BJ (cell line): ENCODE data around the gene WDR35. TPM values are rescaled to one million over a fixed set of nuclear protein-coding genes. Genes with fewer than 3 reads are reported as not detected.

Experiments used
- CTCF ChIA-PET: fragments of 350-600 bp; formaldehyde crosslinking; extraction: SDS; loops from one replicate; lab custom pipeline; 2021; ENCODE audit warnings: antibody characterized with exemption, inconsistent platforms; lab: Yijun Ruan, JAX
- POLR2A ChIA-PET: fragments of 300-600 bp; sonication (Branson Sonifier 250); formaldehyde crosslinking; extraction: SDS; loops from one replicate; lab custom pipeline; 2021; ENCODE audit warnings: antibody characterized with exemption; lab: Charles Lee
- DNase-seq: peaks from one replicate; pipeline ENCODE4 v3.0.0-alpha.2; 2011; ENCODE audit warnings: low read depth
- H3K27me3 ChIP-seq: 2 replicates; pipeline ENCODE4 v1.6.0; 2011; ENCODE audit warnings: low read length; ENCODE audit not compliant: control insufficient read depth, insufficient read depth
- H3K36me3 ChIP-seq: 2 replicates; pipeline ENCODE4 v1.5.1; 2011; ENCODE audit warnings: low read length; ENCODE audit not compliant: control insufficient read depth, insufficient read depth
- H3K4me3 ChIP-seq: 2 replicates; pipeline ENCODE4 v1.5.1; 2011; ENCODE audit warnings: low read depth, mild to moderate bottlenecking, control low read depth, low read length
- polyA plus RNA-seq: library from polyadenylated mRNA; depleted of rRNA; stranded (reverse); fragments of >200 nt; gene quantifications from 2 replicates; pipeline ENCODE4 v1.2.3, GENCODE V29; 2011
- TF ChIP-seq, protein P1 (sequence below): IDR thresholded peaks from 2 replicates; pipeline ENCODE4 v1.5.1; 2011; ENCODE audit warnings: low read depth, mild to moderate bottlenecking, control low read depth, inconsistent platforms, low read length, moderate library complexity; ENCODE audit not compliant: insufficient read depth

Gene WDR35
- polyA plus RNA-seq, 1 experiment: 2.5 TPM

DNA sequence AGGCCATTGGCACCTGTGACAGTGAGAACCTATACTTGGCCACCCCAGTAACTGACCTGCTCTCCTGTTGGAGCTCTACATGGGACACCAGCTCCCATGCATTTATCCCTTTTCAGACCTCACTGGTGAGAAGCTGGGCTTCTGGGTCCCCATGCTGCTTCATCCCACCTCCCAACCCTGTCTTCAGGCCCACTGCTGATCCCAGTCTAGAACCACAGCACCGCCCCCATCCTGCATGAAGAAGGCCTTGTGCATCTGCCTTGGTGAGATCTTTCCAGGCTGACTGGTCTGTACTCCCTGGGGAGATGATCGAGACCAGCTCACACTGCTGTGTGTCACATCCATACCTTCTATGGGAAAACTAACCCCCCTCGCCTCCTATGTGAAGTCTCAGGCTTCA, 110.8 kb downstream of the WDR35 start:
- H3K27me3 ChIP-seq: no peaks in the 10 kb centered on the region
- H3K4me3 ChIP-seq: no peak overlapping the region
- no peak for DNase-seq
- TF ChIP-seq, protein P1, sequence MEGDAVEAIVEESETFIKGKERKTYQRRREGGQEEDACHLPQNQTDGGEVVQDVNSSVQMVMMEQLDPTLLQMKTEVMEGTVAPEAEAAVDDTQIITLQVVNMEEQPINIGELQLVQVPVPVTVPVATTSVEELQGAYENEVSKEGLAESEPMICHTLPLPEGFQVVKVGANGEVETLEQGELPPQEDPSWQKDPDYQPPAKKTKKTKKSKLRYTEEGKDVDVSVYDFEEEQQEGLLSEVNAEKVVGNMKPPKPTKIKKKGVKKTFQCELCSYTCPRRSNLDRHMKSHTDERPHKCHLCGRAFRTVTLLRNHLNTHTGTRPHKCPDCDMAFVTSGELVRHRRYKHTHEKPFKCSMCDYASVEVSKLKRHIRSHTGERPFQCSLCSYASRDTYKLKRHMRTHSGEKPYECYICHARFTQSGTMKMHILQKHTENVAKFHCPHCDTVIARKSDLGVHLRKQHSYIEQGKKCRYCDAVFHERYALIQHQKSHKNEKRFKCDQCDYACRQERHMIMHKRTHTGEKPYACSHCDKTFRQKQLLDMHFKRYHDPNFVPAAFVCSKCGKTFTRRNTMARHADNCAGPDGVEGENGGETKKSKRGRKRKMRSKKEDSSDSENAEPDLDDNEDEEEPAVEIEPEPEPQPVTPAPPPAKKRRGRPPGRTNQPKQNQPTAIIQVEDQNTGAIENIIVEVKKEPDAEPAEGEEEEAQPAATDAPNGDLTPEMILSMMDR: no peak
- ChIA-PET POLR2A (no interaction called here), CTCF (interaction anchor here (1.1 kb wide), 2 partner anchors 10 to 18 kb away, joined by 3 read pairs; no protein-coding TSS in a partner anchor)
- H3K36me3 ChIP-seq: no peaks in the 10 kb centered on the region

DNA sequence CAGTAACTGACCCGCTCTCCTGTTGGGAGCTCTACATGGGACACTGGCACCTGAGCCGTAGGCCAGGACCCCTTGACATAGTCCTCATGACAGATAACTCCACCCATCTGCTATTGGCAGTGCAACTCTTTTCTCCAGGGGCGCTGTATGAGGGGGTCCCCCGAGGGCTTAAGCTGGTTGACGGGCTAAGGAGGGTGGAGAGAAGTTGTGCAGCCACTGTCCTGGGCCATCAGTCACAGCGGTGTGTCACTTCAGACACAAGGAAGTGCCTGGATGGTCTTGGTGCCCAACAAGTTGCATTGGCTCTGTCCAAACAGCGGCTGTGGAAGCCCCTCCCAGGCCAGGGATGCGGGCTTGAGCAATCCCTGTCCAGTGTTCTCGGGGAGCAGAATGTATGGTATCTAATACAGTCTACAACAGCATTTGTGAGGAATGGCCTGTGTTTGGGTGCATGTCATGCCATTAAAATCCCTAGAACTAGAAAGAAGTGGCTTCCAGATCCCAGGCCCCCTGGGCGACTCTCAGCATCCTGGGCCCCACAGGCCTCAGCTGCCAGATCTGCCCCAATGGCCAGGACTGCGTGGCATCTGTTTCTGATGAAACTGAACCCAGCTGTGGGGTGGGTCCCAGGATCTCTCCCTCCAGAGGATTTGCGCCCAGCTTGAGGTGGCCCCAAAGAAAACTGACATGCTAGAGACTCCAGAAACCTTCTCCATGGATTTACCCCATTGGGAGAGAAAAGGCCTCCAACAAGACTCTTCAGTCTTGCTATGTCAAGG, 111.4 kb downstream of the WDR35 start:
- no peak overlapping the region for H3K4me3 ChIP-seq
- TF ChIP-seq, protein P1: no peak
- ChIA-PET POLR2A (no interaction called here), CTCF (interaction anchor here (0.6 to 1.1 kb wide), 2 partner anchors 10 to 651 kb away, joined by 3 read pairs; no protein-coding TSS in a partner anchor)
- H3K27me3 ChIP-seq: no peaks in the 10 kb centered on the region
- no peaks in the 10 kb centered on the region for H3K36me3 ChIP-seq
- no peak for DNase-seq

DNA sequence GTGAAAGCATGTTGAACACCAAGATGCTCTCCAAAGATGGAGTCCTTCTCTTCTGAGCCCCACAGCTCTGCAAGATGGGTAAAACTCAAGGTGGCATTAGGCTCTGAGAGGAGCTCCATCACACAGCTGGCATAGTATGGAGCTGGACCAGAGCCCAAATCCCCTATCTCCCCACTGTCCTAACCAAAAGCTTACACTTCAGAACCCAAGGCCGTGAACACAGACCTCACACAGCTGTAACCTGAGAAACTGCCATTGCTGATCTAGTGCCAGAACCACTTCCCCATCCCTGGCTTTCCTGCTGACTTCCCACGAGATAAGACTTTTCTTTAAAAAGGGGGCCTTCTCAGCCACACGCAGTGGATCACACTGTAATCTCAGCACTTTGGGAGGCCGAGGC, 113.2 kb downstream of the WDR35 start:
- no peaks in the 10 kb centered on the region for H3K36me3 ChIP-seq
- no peak for DNase-seq
- no peak overlapping the region for H3K4me3 ChIP-seq
- POLR2A ChIA-PET: no interaction called here
- TF ChIP-seq, protein P1: no peak
- no peaks in the 10 kb centered on the region for H3K27me3 ChIP-seq
- CTCF ChIA-PET: interaction anchor here (1.4 kb wide), 2 partner anchors 11 to 13 kb away, joined by 3 to 6 read pairs; no protein-coding TSS in a partner anchor

DNA sequence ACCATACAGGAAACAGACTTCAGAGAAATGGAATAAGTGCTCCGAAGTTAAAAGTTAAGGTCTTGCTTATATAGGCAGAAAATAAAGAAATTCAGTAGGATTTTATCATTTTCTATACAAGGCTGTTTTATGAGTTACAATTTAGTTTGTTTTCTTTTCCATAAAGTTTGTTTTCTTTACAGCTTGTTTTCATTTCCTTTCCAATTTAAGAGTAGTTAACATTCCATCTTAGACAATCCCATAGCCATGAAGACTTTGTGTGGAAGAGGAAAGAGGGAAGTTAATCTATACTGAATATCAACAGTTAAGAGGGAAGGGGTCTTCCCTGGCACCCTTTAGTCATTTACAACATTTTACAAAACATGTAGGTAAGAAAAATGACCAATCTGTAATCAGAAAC, 114.6 kb downstream of the WDR35 start:
- TF ChIP-seq, protein P1: no peak
- DNase-seq: no peak
- ChIA-PET POLR2A (no interaction called here), CTCF (interaction anchor here (2.1 kb wide), 1 partner anchor 11 kb away, joined by 9 read pairs; no protein-coding TSS in a partner anchor)
- Histone ChIP-seq H3K36me3 (no peaks in the 10 kb centered on the region), H3K4me3 (no peak overlapping the region), H3K27me3 (no peaks in the 10 kb centered on the region)

DNA sequence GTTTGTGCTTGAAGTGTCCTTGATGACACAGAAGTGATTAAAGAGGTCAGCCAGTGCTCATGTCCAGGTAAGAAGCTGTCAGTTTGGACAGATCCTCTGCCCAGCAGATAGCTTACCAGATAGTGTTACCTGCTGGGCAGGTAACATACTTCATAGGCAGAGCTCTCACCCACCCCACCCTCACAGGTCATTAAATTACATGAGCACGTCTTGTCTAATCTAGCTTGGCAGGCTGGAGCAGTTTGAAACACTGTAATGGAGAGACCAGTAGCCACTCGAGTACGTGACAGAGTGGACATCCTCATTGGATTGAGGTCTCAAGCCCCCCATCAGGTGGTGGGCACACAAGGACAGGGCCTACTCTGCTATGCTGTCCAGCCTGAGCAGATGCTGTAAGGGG, 115.2 kb downstream of the WDR35 start:
- ChIA-PET CTCF (interaction anchor here (2.1 kb wide), 1 partner anchor 10 kb away, joined by 9 read pairs; no protein-coding TSS in a partner anchor), POLR2A (no interaction called here)
- no peaks in the 10 kb centered on the region for H3K36me3 ChIP-seq
- TF ChIP-seq, protein P1: no peak
- no peak overlapping the region for H3K4me3 ChIP-seq
- DNase-seq: no peak
- H3K27me3 ChIP-seq: no peaks in the 10 kb centered on the region
